Mucosa of descending colon (tissue), 3 donors: ENCODE data around the gene TUBE1. TPM values are rescaled to one million over a fixed set of nuclear protein-coding genes. Genes with fewer than 3 reads are reported as not detected.

Experiments used
- ATAC-seq: fragments of 200-7000 bp; cut with Tn5 transposase; one replicate; pipeline ENCODE4 v1.9.1; 2020; ENCODE audit warnings: mild to moderate bottlenecking, moderate library complexity
- DNase-seq, 3 donors: peaks; one replicate each; pipeline ENCODE4 v3.0.0-alpha.2; 2020
- H3K36me3 ChIP-seq: fragments of 200-600 bp; one replicate; pipeline ENCODE4 v1.8.0; 2021; ENCODE audit warnings: low read depth, mild to moderate bottlenecking
- H3K4me1 ChIP-seq: fragments of 200-600 bp; one replicate; pipeline ENCODE4 v1.8.0; 2021; ENCODE audit warnings: low read depth, mild to moderate bottlenecking
- H3K4me3 ChIP-seq: fragments of 200-600 bp; one replicate; pipeline ENCODE4 v1.8.0; 2021; ENCODE audit warnings: mild to moderate bottlenecking
- H3K9me3 ChIP-seq: fragments of 200-600 bp; one replicate; pipeline ENCODE4 v1.8.0; 2021; ENCODE audit warnings: mild to moderate bottlenecking
- CTCF ChIP-seq: fragments of 200-600 bp; IDR thresholded peaks from one replicate; pipeline ENCODE4 v1.8.0; 2022; ENCODE audit warnings: antibody characterized with exemption, mild to moderate bottlenecking
- intact Hi-C, 2 donors: fragments of 100-400 bp; cut with DNase I in 1 of 2; cut with micrococcal nuclease in 1 of 2; formaldehyde crosslinking; loops; one replicate each; pipeline versions ENCODE4 v1.11.0 to v1.11.1; 2022; cut with DNase I, micrococcal nuclease
- total RNA-seq, 3 donors: library from RNA; stranded (reverse); fragmentation: NEBNext Ultra II Directional in 2 of 3; extraction: Animal tissue kit (Norgen Biotek cat#: 25700) in 2 of 3; gene quantifications; one replicate each; pipeline versions ENCODE4 v1.2.1 to v1.2.4, GENCODE V29; 2021 to 2023
- donor health status: DM: no; HTN: no; CAD: no; lungs with moderate emphysema.
- donor health status: DM: no; HTN: no; CAD: no.
- donor health status: DM: no; HTN: yes; CAD: no.

Gene TUBE1
- total RNA-seq, 3 donors from 2014 or later, result 8.8 to 22.8 (median 13.2) TPM

DNA sequence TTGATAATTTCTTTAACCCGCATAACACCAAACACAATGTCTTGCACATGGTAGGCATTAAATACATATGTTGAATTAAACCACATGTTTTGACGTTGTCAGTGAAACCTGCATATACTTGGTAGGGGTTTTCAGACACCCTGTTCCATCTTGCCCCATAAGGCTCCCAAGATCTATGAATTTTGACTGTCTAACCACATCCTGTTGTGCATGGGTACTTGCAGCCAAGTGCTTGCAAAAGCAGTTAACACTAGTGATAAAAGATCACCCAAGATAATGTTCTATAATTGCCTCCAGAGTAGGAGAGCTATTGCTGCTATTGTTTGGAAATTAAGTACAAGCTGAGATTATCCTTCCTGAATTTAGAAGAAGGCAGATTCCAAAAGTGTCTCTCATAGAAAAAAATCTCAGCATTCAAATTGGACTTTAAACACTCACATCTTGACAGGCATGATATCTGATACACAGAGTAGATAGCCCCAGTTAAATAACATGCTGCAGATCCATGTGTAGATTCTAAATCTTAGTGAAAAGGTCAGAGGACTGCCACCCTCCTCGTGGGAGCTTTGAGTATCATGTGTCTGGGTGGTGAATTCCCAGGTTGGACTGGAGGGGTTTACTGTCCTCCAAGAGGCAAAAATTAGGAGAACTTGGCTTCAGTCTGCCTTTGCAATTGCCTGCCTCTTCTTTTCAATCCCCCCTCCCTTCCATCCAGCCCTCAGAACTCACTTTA lies 59.2 kb downstream of the TUBE1 start:
- intact Hi-C loops, result no loop called here

DNA sequence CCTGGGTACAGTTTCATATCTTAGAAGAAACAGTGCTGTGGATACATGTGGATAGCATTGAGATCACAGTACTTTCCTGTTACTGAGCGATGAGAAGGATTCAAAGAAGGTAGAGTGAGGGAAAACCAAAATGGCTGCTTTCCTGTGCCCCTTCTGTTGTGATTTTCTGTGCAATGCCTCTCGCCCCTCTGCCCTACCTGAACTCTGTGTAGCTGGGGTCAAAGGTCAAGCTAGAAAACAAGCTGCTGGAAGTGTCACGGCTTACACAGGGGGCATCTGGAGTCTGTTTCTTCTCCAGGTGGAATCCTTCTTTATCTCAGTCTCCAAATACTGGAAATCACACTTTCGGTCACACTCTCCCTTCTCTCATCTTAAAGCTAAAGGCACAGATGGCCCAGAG lies 60.3 kb downstream of the TUBE1 start:
- no peak for DNase-seq
- Histone ChIP-seq H3K9me3 (no peaks in the 10 kb centered on the region), H3K4me1 (peaks cover 5% of the 10 kb centered on the region), H3K36me3 (no peaks in the 10 kb centered on the region), H3K4me3 (no peak overlapping the region)
- intact Hi-C loops, result no loop called here
- ATAC-seq, result no peak
- TF ChIP-seq CTCF, result no peak

More for the DNA sequence above, 59.2 kb downstream of the TUBE1 start:
- peak; percentile 75 for ATAC-seq
- TF ChIP-seq CTCF, result no peak
- no peak for DNase-seq
- no peaks in the 10 kb centered on the region for H3K36me3 ChIP-seq
- H3K4me1 ChIP-seq, result peaks cover 5% of the 10 kb centered on the region
- no peaks in the 10 kb centered on the region for H3K9me3 ChIP-seq
- H3K4me3 ChIP-seq, result no peak overlapping the region

GRCh38 chr6:112024464-112024863 lies 62.8 kb downstream of the TUBE1 start:
- intact Hi-C loops, result no loop called here

GRCh38 chr6:112022749-112023148 lies 64.5 kb downstream of the TUBE1 start:
- ATAC-seq (no peak), DNase-seq (no peak)
- Histone ChIP-seq H3K36me3 (no peaks in the 10 kb centered on the region), H3K4me1 (no peaks in the 10 kb centered on the region), H3K9me3 (no peaks in the 10 kb centered on the region), H3K4me3 (no peak overlapping the region)
- TF ChIP-seq CTCF, result no peak
- intact Hi-C loops, result no loop called here

More at GRCh38 chr6:112024464-112024863, 62.8 kb downstream of the TUBE1 start:
- H3K4me1 ChIP-seq, result no peaks in the 10 kb centered on the region
- no peaks in the 10 kb centered on the region for H3K36me3 ChIP-seq
- DNase-seq (no peak), ATAC-seq (no peak)
- no peaks in the 10 kb centered on the region for H3K9me3 ChIP-seq
- no peak overlapping the region for H3K4me3 ChIP-seq
- TF ChIP-seq CTCF, result no peak

DNA sequence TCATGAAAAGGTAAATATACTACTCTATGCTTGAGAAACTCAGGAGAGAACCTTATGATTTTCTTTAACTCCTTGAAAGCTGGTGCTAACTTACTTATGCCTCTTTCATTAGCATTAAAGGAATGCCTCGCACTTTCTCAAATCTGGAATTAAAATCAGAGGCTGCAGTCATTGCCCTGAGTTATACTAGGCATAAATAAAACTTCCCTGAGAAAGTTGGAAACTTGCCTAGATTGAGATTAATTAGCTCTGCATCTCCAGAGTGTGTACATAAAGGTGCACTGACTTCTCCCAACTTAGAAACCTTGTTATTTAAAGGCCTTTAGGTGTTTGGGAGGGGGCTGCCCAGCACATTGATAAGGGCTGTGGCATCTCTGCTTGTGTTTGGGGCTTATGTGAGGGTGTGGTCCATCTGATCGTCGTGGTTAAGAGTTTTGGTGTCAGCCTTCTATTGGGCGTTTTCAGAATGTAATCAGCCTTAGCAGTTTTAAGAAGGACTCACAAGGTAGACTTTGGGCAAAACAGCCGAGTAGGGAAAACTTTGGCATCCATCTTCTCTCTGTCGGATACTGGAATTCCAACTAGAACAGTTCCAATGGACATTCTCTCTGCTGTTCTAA lies 65.5 kb downstream of the TUBE1 start:
- H3K9me3 ChIP-seq, result no peaks in the 10 kb centered on the region
- DNase-seq (no peak), ATAC-seq (no peak)
- no peak for TF ChIP-seq CTCF
- intact Hi-C loops, result no loop called here
- H3K4me3 ChIP-seq, result no peak overlapping the region
- H3K4me1 ChIP-seq, result no peaks in the 10 kb centered on the region
- no peaks in the 10 kb centered on the region for H3K36me3 ChIP-seq

Other genes with a start within 250 kb of the TUBE1 start
- 10 to 100 TPM; 15.0 to 63.0 (median 24.8) TPM for gene FYN, start 214.0 kb downstream of the TUBE1 start, total RNA-seq
- not detected for gene CCN6, start 33.4 kb downstream of the TUBE1 start, total RNA-seq
- 10 to 100 TPM in 1 of 3 donors, 1 to 10 TPM in 1, under 1 TPM in 1; 0.93 to 13.6 (median 2.9) TPM for gene FAM229B, start 109 bp upstream of the TUBE1 start, total RNA-seq
- gene LAMA4, start 167.1 kb upstream of the TUBE1 start, total RNA-seq, result 100 to 1,000 TPM in 1 of 3 donors, 10 to 100 TPM in 2; 15.9 to 101 (median 37.0) TPM